Left cardiac atrium (tissue), 4 donors: Measurements from ENCODE around the gene NBEAL2. TPM values are rescaled to one million over a fixed set of nuclear protein-coding genes. Genes with fewer than 3 reads are reported as not detected.

Source experiments
- ATAC-seq, 2 donors: fragments of 200-7000 bp; cut with Tn5 transposase; one replicate each; pipeline ENCODE4 v1.9.1; 2020; ENCODE audit warnings: mild to moderate bottlenecking in 2 of 2, moderate library complexity in 2 of 2
- DNase-seq: peaks from one replicate; pipeline ENCODE4 v3.0.0-alpha.2; 2020
- intact Hi-C, 2 donors: fragments of 100-400 bp; cut with DNase I; formaldehyde crosslinking; loops; one replicate each; pipeline versions ENCODE4 v1.14.1 to v1.15.1; 2022 to 2023
- total RNA-seq, 2 donors: library from RNA; stranded (reverse); fragmentation: NEBNext Ultra II Directional; extraction: Animal tissue kit (Norgen Biotek cat#: 25700); gene quantifications; one replicate each; pipeline ENCODE4 v1.2.1, GENCODE V29; 2021
- donor health status: DM: no; HTN: yes; CAD: no.
- donor health status: DM: no; HTN: yes; CAD: no; lungs with severe emphysema.
- donor health status: DM: yes; HTN: yes; CAD: no.
- donor health status: Dilated cardiomyopathy.

Gene NBEAL2
- total RNA-seq, 2 donors from 2014 or later, result 17.1 to 23.9 TPM

- peak; percentile 42 for DNase-seq
- intact Hi-C loops, result no loop called here
- ATAC-seq, result peak in 1 of 2 donors; percentile 40
Measured at GRCh38 chr3:46943237-46944187, 36.0 kb upstream of the NBEAL2 start.

DNA sequence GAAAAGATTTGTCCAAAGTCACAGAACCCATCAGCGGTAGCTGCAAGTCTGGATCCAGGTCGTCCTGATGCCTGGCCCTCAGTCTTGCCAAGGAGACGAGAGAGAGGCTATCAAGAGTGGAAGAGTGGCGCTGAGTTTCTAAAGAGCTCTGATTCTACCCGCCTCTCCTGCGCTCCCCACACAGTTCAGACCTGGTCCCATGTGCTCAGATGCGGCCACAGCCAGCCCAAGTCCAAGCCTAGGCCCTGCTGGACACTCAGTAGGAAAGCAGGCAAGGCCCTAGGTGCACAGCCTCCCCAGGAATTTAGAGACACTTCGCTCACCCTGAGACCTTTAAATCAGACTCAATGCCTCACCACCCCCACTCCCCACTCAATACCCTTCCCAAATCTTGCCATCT lies 35.3 kb upstream of the NBEAL2 start:
- ATAC-seq (peak; percentile 3 to 19), DNase-seq (peak; percentile 25)
- intact Hi-C loops, result no loop called here

DNA sequence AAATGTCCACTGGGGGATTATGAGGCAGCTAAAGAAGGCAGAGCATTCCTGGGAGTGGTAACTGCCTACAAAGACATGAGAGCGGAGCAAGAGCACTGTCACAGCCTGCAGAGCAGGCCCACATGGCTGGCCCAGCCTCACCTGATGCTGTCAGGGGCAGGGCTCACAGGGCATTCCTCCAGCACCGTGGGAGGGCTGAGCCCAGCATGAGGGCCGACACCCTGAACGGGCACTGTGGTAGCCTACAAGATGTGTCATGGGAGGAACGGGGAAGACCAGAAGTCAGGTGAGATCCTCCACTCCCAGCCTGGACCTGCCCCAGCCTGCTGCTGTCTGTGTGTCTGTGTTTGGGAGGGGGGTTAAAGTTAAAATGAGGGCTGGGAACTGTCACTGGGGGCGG lies 33.0 kb upstream of the NBEAL2 start:
- intact Hi-C loops, result no loop called here
- peak; percentile 25 for DNase-seq

GRCh38 chr3:46946856-46947545 lies 32.5 kb upstream of the NBEAL2 start:
- DNase-seq (peak; percentile 50), ATAC-seq (peak; percentile 25 to 42)
- intact Hi-C loops, result no loop called here

More for the DNA sequence above, 33.0 kb upstream of the NBEAL2 start:
- ATAC-seq, result no peak

DNA sequence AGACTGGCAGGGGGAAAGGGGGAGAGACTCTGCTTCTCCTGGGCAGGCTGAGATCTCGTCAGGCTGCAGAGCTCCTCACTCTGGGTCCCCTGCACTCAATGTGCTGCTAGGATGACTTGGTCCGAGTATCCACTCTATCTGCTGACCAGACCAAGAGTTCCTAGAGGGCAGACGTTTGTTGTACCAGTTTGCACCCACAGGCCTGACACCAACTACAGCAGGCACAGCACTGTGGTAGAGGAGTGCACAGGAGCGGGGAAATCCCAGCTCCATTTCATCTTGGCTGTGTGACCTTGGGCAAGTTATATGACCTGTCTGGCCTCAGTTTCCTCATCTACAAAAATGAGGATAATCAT lies 31.9 kb upstream of the NBEAL2 start:
- ATAC-seq (no peak), DNase-seq (no peak)
- intact Hi-C loops, result no loop called here

DNA sequence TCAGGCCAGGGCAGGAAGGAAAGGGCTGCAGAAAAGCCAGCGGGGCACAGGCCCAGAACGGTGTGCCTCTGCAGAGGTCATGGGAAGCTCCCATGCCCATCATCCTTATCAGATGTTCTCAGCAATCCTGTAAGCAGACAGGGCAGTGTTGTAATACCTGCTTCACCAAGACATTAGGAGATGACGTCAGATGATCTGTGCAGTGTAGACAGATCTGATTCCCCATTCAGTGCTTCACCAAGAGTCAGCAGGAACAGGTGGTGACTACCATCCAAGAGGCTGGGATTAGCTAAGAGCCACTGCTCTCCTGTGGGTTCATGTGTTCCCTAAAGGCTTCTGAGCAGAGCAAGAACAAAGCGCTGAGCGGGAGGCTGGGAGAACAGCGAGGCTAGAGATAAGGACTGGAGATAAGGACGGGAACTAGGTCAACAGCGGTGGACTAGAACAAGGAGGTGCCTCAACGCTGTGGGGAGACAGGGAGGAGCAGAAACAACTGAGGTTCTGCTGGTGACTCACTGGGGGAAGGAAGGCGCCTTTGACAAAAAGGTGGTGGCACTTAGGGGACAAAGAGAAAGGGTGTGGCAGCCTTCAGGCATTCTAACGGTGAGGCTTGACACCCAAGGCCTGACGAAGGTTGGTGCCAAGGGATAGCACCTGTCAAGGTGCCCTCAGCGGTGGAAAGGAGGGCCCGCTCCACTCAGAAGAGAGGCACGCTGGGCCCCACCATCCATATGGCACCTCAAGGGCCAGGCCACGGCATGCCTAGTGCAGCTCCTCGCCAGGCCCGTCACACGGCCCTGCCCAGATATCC lies 31.3 kb upstream of the NBEAL2 start:
- ATAC-seq, result peak; percentile 41 to 77
- DNase-seq, result peak; percentile 70
- intact Hi-C loops, result no loop called here

DNA sequence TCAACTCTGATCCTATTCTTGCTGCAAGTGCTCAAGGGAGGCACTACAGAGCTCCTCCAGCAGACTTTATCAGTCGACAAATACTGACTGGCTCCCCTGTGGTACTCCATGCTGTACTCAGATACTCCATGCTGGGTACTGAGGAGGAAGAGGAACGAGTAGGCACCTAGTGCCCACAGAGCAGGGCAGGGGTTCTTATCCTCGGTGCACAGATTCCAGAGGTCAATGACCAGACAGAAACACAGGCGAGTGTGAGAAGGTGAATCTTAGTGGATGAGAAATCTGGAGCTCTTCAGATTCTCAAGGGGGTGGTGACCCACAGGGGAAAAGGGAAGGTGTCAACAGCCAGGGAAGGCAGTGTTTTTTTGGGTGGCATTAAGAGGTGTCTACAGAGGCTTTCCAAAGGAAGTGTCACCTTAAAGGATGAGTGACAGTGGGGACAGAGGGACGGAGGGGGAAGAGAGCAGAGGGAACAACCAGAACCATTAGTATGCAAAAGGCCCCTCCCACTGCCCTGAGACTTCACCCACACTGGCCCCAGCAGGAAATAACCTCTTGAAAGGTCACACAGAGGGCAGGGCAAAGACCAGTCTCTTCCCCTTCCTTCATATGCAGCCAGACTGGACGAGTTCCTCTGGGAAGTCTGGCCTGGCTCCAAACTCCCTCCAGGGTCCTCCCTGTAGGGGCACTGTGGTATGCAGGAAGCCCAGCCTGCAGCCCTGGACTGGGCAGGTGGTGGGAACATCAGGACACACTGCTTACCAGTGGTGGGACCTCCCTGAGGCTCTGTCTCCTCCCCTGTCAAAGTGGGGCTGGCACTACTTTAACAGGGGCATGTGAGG lies 30.4 kb upstream of the NBEAL2 start:
- peak; percentile 24 to 45 for ATAC-seq
- DNase-seq, result peak; percentile 65
- intact Hi-C loops, result no loop called here

DNA sequence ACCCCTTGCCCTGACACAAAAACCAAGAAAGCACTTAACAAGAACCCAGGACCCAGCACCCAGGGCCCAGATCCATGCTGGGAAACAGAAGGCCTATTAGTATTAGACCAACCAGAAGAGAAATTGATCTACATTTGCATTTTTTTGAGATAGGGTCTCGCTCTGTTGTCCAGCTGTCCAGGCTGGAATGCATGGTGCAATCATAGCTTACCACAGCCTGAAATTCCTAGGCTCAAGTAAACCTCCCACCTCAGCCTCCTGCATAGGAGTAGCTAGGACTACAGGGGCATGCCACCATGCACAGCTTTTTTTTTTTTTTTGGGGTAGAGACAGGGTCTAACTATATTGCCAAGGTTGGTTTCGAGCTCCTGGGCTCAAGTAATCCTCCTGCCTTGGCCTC lies 29.3 kb upstream of the NBEAL2 start:
- DNase-seq, result no peak
- ATAC-seq, result no peak
- intact Hi-C loops, result no loop called here

GRCh38 chr3:46950650-46951241 lies 28.7 kb upstream of the NBEAL2 start:
- intact Hi-C loops, result no loop called here
- DNase-seq, result no peak
- no peak for ATAC-seq

GRCh38 chr3:46952813-46953212 lies 26.7 kb upstream of the NBEAL2 start:
- intact Hi-C loops, result no loop called here
- DNase-seq (no peak), ATAC-seq (no peak)

DNA sequence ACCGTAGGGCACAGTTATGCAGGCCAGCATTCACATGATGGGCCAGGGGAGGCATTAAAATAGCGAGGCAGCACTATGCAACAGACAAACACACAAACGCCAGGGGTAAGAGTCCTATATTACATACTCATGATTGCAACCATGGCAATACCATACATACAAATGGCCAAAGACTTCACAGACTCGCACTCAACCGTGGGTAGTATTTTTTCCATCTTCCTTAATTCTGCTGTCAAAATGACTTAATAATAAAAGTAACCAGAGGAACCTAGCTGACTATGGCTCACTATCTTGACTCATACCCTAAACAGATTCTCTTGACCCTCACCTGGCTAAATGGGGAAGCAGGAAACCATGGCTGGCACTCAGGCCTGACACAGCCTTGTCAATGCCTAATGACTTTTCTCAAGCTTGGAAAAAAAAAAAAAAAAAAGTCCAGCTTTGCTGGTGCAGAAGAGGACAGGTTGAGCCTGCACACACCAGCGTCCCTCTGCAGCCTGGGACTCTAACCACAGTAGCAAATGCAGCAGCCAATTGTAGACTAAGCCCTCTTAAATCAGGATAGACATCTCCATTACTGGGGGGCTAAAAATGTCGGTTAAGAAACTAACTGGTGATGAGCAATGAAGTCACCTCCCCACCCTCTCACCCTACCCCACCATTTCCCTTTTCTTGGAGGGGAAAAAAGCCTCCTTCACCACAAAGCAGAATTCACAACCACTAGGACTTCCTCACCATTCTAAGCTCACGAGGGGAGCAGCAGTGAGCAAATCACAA lies 26.0 kb upstream of the NBEAL2 start:
- intact Hi-C loops, result no loop called here
- DNase-seq, result no peak
- no peak for ATAC-seq

DNA sequence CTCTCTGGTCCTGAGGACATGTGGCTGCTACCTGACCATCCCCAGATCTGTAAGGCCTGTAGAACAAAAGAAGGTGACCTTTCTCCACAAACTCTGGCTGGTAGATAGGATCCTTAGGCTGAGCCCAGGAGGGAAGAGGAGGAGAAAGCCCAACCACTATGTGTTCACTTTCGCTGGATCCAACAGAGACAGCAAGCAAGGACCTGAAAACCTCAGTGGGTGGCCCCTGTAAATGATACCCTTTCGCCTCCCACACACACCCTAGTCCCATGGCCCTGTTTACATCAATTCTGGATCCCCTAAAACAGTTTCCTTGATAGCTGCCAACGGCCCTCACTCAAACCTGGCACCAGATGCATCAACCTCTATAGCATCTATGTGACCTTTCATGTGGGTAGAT lies 25.3 kb upstream of the NBEAL2 start:
- ATAC-seq (no peak), DNase-seq (no peak)
- intact Hi-C loops, result no loop called here

- intact Hi-C loops, result no loop called here
- no peak for ATAC-seq
- DNase-seq, result no peak
Measured at GRCh38 chr3:46955157-46955556, 24.3 kb upstream of the NBEAL2 start.

DNA sequence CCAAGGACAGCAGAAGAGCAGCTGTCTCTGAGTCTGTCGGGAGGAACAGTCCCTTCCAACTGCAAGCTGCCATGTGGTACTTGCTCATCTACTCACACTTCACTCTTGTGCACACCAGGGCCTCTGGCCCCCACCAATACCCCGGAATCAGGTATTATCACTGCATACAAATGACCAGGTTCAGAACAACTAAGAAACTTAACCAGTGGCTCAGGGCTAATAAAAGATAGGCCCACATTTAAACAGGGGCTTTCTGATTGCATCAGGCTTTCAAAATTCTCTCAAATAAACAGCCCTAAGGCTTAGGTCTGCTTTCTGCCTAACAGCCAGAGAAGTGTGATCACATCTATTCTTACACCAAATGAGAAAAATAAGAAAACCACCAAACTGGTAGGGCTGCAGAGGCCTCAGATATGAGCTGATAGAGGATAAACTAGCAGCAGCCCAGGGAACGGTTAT lies 23.6 kb upstream of the NBEAL2 start:
- no peak for ATAC-seq
- intact Hi-C loops, result no loop called here
- no peak for DNase-seq

DNA sequence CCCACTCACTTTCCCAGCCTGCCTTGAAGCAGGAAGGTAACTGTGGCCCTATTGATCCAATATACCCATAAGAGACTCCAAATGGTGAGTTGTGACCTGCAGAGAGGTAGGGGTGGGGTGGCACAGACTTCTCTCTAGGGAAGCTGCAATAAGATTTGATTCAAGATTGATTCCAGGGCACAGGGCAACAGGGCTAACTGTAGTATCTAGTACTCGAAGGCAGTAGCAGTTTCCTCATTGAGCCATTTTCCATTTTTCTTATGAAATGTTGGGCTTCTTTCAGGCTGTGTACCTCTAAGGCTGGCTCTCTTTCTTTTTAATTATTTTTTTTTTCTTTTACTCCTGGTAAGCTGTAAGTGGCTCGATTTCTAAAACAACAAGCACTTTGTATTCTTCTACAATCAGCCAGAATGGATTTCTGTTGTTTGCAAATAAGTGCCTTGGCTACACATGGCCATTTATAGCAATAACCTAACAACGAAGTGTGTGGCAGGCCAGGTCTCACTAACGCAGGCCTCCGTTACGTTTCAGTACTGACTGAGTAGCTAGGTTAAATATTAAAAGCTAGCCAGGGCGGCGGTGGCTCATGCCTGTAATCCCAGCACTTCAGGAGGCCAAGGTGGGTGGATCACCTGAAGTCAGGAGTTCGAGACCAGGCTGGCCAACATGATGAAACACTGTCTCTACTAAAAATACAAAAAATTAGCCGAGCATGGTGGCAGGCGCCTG lies 22.2 kb upstream of the NBEAL2 start:
- DNase-seq, result no peak
- intact Hi-C loops, result no loop called here
- ATAC-seq, result no peak

DNA sequence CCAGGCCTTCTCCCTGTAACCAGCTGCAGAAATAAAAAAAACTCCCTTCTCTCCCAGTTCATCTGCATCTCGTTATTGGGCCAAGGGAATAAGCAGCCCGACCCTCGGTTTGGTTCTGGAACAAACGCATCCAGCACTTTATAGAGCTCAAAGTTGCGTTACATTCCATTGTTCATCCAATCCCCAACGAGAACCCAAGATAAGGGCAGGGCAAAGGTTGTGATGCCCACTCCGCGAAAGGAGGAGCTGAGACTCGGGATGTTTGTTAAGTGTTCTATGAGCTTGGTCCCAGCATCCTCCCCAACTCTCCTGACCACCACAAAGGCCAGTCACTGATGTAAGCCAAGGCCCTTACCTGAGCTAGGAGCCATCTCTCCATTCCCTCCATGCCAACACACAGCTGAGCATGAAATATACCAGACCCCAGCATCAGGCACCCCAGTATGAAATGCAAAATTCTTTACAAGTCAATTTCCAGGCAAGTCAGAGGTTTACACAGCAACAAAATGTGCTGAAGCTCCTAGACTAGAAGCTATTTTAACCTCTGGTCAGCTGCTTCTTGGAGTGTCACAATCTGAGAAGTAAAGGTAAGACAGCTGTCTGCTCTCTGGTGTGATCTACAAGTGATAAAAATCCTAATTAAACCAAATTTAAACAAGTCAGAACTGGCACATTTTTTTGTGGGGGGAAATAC lies 20.9 kb upstream of the NBEAL2 start:
- DNase-seq (no peak), ATAC-seq (no peak)
- intact Hi-C loops, result no loop called here

DNA sequence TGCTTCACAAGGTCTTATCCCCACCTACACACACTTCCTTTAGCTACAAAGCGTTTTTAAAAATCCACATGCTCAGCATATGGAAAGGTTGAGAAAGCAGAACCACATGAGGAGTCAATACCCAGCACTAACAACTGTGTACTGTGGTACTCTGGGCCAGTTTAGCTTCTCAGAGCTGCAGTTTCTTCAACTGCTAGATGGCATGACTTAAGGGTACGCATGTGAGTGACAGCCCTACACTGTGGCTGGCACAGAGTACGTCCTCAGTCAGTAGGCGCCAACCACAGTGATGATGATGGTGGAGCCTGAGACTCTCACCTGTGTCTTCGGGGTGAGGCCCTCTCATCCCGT lies 20.3 kb upstream of the NBEAL2 start:
- ATAC-seq, result peak; percentile 28 to 35
- no peak for DNase-seq
- intact Hi-C loops, result no loop called here
